ENCODE measurements around the gene PIK3R5.

DNA sequence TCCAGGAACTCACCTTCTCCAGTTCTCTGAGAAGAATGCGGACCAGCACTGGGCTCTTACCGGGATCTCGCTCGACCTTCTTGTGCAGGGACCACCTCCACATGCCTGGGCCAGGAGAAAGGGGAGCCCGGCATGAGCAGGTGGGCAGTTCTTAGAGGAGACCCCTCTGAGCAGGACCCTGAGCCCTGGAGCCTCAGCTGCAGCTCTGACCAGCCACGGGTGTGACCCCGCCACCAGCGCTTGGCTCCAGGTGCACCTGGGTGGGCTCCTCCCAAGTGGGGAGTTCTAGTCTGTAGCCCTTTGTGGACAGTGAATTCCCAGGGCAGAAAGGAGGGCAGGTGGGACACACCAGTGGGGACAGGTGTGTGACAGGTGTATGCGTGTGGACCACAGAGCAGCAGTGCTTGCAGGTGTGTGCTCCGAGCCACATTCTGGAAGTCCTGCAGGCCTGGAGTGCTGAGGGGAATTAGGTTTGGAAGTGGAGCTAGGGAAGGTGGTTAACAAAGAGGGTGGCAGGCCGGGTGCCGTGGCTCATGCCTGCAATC is 126.9 kb downstream of the PIK3R5 start:
- TF ChIP-seq, protein P1, sequence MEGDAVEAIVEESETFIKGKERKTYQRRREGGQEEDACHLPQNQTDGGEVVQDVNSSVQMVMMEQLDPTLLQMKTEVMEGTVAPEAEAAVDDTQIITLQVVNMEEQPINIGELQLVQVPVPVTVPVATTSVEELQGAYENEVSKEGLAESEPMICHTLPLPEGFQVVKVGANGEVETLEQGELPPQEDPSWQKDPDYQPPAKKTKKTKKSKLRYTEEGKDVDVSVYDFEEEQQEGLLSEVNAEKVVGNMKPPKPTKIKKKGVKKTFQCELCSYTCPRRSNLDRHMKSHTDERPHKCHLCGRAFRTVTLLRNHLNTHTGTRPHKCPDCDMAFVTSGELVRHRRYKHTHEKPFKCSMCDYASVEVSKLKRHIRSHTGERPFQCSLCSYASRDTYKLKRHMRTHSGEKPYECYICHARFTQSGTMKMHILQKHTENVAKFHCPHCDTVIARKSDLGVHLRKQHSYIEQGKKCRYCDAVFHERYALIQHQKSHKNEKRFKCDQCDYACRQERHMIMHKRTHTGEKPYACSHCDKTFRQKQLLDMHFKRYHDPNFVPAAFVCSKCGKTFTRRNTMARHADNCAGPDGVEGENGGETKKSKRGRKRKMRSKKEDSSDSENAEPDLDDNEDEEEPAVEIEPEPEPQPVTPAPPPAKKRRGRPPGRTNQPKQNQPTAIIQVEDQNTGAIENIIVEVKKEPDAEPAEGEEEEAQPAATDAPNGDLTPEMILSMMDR (IDR thresholded peaks at IDR 0.05; ENCODE audit: low read depth, low read length): no peak
- TF ChIP-seq MYC (IDR thresholded peaks at IDR 0.05; ENCODE audit: low read depth, low read length): no peak
